ENCODE results near the gene KYNU. TPM values are rescaled to one million over a fixed set of nuclear protein-coding genes. Genes with fewer than 3 reads are reported as not detected.

The KYNU gene
- total and polyA plus RNA-seq, 2 experiments from 2014 or later = not detected

DNA sequence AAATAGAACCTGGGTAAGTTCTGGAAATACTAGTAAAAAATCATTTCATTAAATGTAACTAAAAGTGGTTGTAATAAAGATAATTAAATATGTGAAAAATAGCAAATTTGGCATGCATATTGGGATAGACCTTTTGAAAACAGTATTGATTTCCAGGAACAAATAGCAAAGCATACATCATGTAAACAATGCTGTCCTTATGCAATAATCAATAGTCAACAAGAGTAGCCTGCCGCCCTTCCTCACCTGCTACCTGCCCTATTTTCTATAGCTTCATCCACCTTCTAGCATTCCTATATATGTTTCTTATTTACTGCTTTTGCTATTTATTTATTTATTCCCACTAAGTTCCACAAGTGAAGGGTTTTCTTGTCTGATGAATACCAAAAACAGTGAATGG, 35.1 kb upstream of the KYNU start:
- no peak for DNase-seq
- Histone ChIP-seq H3K27ac (no peak overlapping the region), H3K9ac (no peak overlapping the region), H3F3A (ENCODE audit: insufficient read depth) (no peaks in the 10 kb centered on the region), H3K9me3 (ENCODE audit: low read depth) (no peaks in the 10 kb centered on the region), H3K4me3 (no peak overlapping the region), H4K20me1 (ENCODE audit: insufficient read depth) (no peaks in the 10 kb centered on the region), H2AFZ (no peak overlapping the region), H3K79me2 (ENCODE audit: insufficient read depth) (no peaks in the 10 kb centered on the region), H3K36me3 (ENCODE audit: low read depth) (no peaks in the 10 kb centered on the region), H3K9me2 (ENCODE audit: insufficient read depth) (no peaks in the 10 kb centered on the region), H3K4me1 (ENCODE audit: insufficient read depth) (no peaks in the 10 kb centered on the region), H3K4me2 (ENCODE audit: unreplicated experiment) (no peak overlapping the region), H3K27me3 (replicated peaks; ENCODE audit: insufficient read depth) (no peaks in the 10 kb centered on the region)
- no peak for TF ChIP-seq EZH2 (IDR thresholded peaks at IDR 0.05; ENCODE audit: insufficient read depth, poor library complexity, severe bottlenecking)
- TF ChIP-seq EZH2phosphoT487 (IDR thresholded peaks at IDR 0.05; ENCODE audit: insufficient read depth, low read depth) = no peak
- in situ Hi-C loops (cut with MboI) = no loop called here
- WGBS, 2 experiments (ENCODE audit: low coverage in 1 of 2, low lambda C conversion rate in 2 of 2, missing lambda C conversion rate in 2 of 2) = 89 to 94% methylated on average over 1 of the region's 1 CpG

DNA sequence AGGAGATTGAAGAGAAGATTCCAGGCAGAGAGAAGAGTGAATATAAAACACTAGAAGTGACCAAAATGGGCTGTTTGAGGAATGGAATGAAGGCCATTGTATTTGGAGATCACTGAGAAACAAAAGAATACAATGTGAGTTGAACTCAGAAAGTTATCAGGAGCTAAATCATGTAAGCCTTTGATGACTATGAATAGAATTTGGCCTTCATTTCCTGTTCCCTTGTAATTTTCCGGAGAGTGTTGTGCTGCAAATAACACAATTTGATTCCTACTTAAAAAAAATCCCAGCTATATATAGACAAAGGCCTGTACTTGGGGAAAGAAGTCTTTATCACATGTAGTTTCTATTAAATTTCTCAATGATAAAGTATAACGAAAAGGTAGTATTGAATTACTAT, 33.7 kb upstream of the KYNU start:
- TF ChIP-seq EZH2phosphoT487 (IDR thresholded peaks at IDR 0.05; ENCODE audit: insufficient read depth, low read depth) (no peak), EZH2 (IDR thresholded peaks at IDR 0.05; ENCODE audit: insufficient read depth, poor library complexity, severe bottlenecking) (no peak)
- H3K79me2 ChIP-seq (ENCODE audit: insufficient read depth) = no peaks in the 10 kb centered on the region
- WGBS, 2 experiments (ENCODE audit: low coverage in 1 of 2, low lambda C conversion rate in 2 of 2, missing lambda C conversion rate in 2 of 2) = 38 to 42% methylated on average over 2 of the region's 2 CpGs
- no peaks in the 10 kb centered on the region for H3K9me3 ChIP-seq (ENCODE audit: low read depth)
- in situ Hi-C loops (cut with MboI) = no loop called here
- no peak overlapping the region for H2AFZ ChIP-seq
- no peak overlapping the region for H3K9ac ChIP-seq
- no peak overlapping the region for H3K4me3 ChIP-seq
- H3K4me2 ChIP-seq (ENCODE audit: unreplicated experiment) = no peak overlapping the region
- H3K9me2 ChIP-seq (ENCODE audit: insufficient read depth) = no peaks in the 10 kb centered on the region
- no peak for DNase-seq
- no peaks in the 10 kb centered on the region for H4K20me1 ChIP-seq (ENCODE audit: insufficient read depth)
- no peaks in the 10 kb centered on the region for H3K4me1 ChIP-seq (ENCODE audit: insufficient read depth)
- no peaks in the 10 kb centered on the region for H3F3A ChIP-seq (ENCODE audit: insufficient read depth)
- H3K27ac ChIP-seq = no peak overlapping the region
- H3K27me3 ChIP-seq (replicated peaks; ENCODE audit: insufficient read depth) = no peaks in the 10 kb centered on the region
- no peaks in the 10 kb centered on the region for H3K36me3 ChIP-seq (ENCODE audit: low read depth)

GRCh38 chr2:142848023-142848606, 29.3 kb upstream of the KYNU start:
- H3K36me3 ChIP-seq (ENCODE audit: low read depth) = no peaks in the 10 kb centered on the region
- H3K9ac ChIP-seq = no peak overlapping the region
- no peak overlapping the region for H3K4me3 ChIP-seq
- H4K20me1 ChIP-seq (ENCODE audit: insufficient read depth) = no peaks in the 10 kb centered on the region
- H3K79me2 ChIP-seq (ENCODE audit: insufficient read depth) = no peaks in the 10 kb centered on the region
- no peaks in the 10 kb centered on the region for H3K27me3 ChIP-seq (replicated peaks; ENCODE audit: insufficient read depth)
- DNase-seq = no peak
- 80 to 83% methylated on average over 2 of the region's 2 CpGs for WGBS, 2 experiments (ENCODE audit: low coverage in 1 of 2, low lambda C conversion rate in 2 of 2, missing lambda C conversion rate in 2 of 2)
- in situ Hi-C loops (cut with MboI) = no loop called here
- no peaks in the 10 kb centered on the region for H3K9me3 ChIP-seq (ENCODE audit: low read depth)
- no peak overlapping the region for H3K4me2 ChIP-seq (ENCODE audit: unreplicated experiment)
- no peaks in the 10 kb centered on the region for H3F3A ChIP-seq (ENCODE audit: insufficient read depth)
- H3K27ac ChIP-seq = no peak overlapping the region
- no peaks in the 10 kb centered on the region for H3K4me1 ChIP-seq (ENCODE audit: insufficient read depth)
- no peaks in the 10 kb centered on the region for H3K9me2 ChIP-seq (ENCODE audit: insufficient read depth)
- TF ChIP-seq EZH2phosphoT487 (IDR thresholded peaks at IDR 0.05; ENCODE audit: insufficient read depth, low read depth) = no peak
- TF ChIP-seq EZH2 (IDR thresholded peaks at IDR 0.05; ENCODE audit: insufficient read depth, poor library complexity, severe bottlenecking) = no peak
- no peak overlapping the region for H2AFZ ChIP-seq

- Histone ChIP-seq H3K79me2 (ENCODE audit: insufficient read depth) (no peaks in the 10 kb centered on the region), H3K9ac (no peak overlapping the region), H3K4me3 (no peak overlapping the region), H3K36me3 (ENCODE audit: low read depth) (no peaks in the 10 kb centered on the region), H3K9me3 (ENCODE audit: low read depth) (no peaks in the 10 kb centered on the region), H2AFZ (no peak overlapping the region), H3K27ac (no peak overlapping the region), H3K27me3 (replicated peaks; ENCODE audit: insufficient read depth) (no peaks in the 10 kb centered on the region), H3K9me2 (ENCODE audit: insufficient read depth) (no peaks in the 10 kb centered on the region), H3F3A (ENCODE audit: insufficient read depth) (no peaks in the 10 kb centered on the region), H4K20me1 (ENCODE audit: insufficient read depth) (no peaks in the 10 kb centered on the region), H3K4me2 (ENCODE audit: unreplicated experiment) (no peak overlapping the region), H3K4me1 (ENCODE audit: insufficient read depth) (no peaks in the 10 kb centered on the region)
- no peak for DNase-seq
- in situ Hi-C loops (cut with MboI) = no loop called here
- 46 to 50% methylated on average over 3 of the region's 3 CpGs for WGBS, 2 experiments (ENCODE audit: low coverage in 1 of 2, low lambda C conversion rate in 2 of 2, missing lambda C conversion rate in 2 of 2)
- TF ChIP-seq EZH2 (IDR thresholded peaks at IDR 0.05; ENCODE audit: insufficient read depth, poor library complexity, severe bottlenecking) (no peak), EZH2phosphoT487 (IDR thresholded peaks at IDR 0.05; ENCODE audit: insufficient read depth, low read depth) (no peak)
Measured at GRCh38 chr2:142849820-142850219, 27.6 kb upstream of the KYNU start.

DNA sequence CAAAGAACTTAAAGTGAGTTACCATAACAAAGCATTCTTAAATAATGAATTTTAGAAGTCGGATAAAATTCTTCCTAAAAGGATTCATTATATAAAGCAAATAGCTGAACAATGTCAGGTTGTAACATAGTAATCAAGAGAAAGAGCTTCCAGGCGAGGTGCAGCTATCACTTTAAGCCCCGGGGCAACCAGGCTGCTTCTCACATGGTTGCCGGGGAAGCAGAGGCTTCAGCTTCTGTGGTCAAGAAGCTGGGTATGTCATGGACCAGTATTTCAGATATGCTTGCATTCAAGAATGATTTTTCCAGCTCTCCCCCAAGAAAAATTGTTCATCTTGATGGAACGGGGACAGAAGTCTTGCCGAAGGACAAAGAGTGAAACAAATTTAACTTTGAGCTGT, 23.6 kb upstream of the KYNU start:
- H3K4me2 ChIP-seq (ENCODE audit: unreplicated experiment) = no peak overlapping the region
- TF ChIP-seq EZH2phosphoT487 (IDR thresholded peaks at IDR 0.05; ENCODE audit: insufficient read depth, low read depth) (no peak), EZH2 (IDR thresholded peaks at IDR 0.05; ENCODE audit: insufficient read depth, poor library complexity, severe bottlenecking) (no peak)
- peaks cover 17% of the 10 kb centered on the region for H3K4me1 ChIP-seq (ENCODE audit: insufficient read depth)
- H3K36me3 ChIP-seq (ENCODE audit: low read depth) = no peaks in the 10 kb centered on the region
- no peaks in the 10 kb centered on the region for H3K9me2 ChIP-seq (ENCODE audit: insufficient read depth)
- no peak overlapping the region for H3K27ac ChIP-seq
- no peak overlapping the region for H2AFZ ChIP-seq
- H3K9ac ChIP-seq = no peak overlapping the region
- no peaks in the 10 kb centered on the region for H3K79me2 ChIP-seq (ENCODE audit: insufficient read depth)
- H3K9me3 ChIP-seq (ENCODE audit: low read depth) = no peaks in the 10 kb centered on the region
- DNase-seq = no peak
- in situ Hi-C loops (cut with MboI) = no loop called here
- H3K27me3 ChIP-seq (replicated peaks; ENCODE audit: insufficient read depth) = no peaks in the 10 kb centered on the region
- H4K20me1 ChIP-seq (ENCODE audit: insufficient read depth) = no peaks in the 10 kb centered on the region
- H3K4me3 ChIP-seq = no peak overlapping the region
- 80 to 84% methylated on average over 6 of the region's 6 CpGs for WGBS, 2 experiments (ENCODE audit: low coverage in 1 of 2, low lambda C conversion rate in 2 of 2, missing lambda C conversion rate in 2 of 2)
- H3F3A ChIP-seq (ENCODE audit: insufficient read depth) = peaks cover 6% of the 10 kb centered on the region; the same call in 1 of the 2 replicates
